Esophagus squamous epithelium (tissue), 5 donors: Measurements from ENCODE around the gene TANGO6. TPM values are rescaled to one million over a fixed set of nuclear protein-coding genes. Genes with fewer than 3 reads are reported as not detected.
A peak's percentile ranks its signal among the peaks of the same experiment; 100 is the strongest.

Experiments
- DNase-seq: peaks from one replicate; lab custom pipeline; 2025; lab: John Stamatoyannopoulos, UW
- H3K27ac ChIP-seq, 4 donors: fragments of 200-600 bp; sonication (generic); one replicate each; pipeline ENCODE4 v1.5.1; 2016 to 2019; ENCODE audit warnings: mild to moderate bottlenecking in 1 of 4
- H3K27me3 ChIP-seq, 4 donors: fragments of 200-600 bp; sonication (generic); 1 replicate in 3 of 4; 2 replicates in 1 of 4; pipeline versions ENCODE4 v1.5.1 to v1.6.0; 2017 to 2021; ENCODE audit warnings: antibody characterized with exemption in 1 of 4
- H3K36me3 ChIP-seq, 3 donors: fragments of 200-600 bp; sonication (generic); one replicate each; pipeline ENCODE4 v1.5.1; 2016 to 2019
- H3K4me1 ChIP-seq, 3 donors: fragments of 200-600 bp; sonication (generic); one replicate each; pipeline ENCODE4 v1.5.1; 2017 to 2019
- H3K4me3 ChIP-seq, 4 donors: fragments of 200-600 bp; sonication (generic); 1 replicate in 3 of 4; 2 replicates in 1 of 4; pipeline ENCODE4 v1.5.1; 2016 to 2019; ENCODE audit warnings: mild to moderate bottlenecking in 2 of 4, moderate library complexity in 1 of 4
- H3K9me3 ChIP-seq, 3 donors: fragments of 200-600 bp; sonication (generic); one replicate each; pipeline ENCODE4 v1.5.1; 2016 to 2019
- CTCF ChIP-seq, 6 experiments: fragments of 450-650 bp in 4 of 6; fragments of 200-600 bp in 2 of 6; sonication (generic) in 2 of 6; IDR thresholded peaks; one replicate each; pipeline ENCODE4 v1.5.1; 2016 to 2019; ENCODE audit warnings: antibody characterized with exemption in 6 of 6, mild to moderate bottlenecking in 4 of 6, moderate library complexity in 4 of 6
- POLR2A ChIP-seq, 4 donors: fragments of 450-650 bp; IDR thresholded peaks; one replicate each; pipeline ENCODE4 v1.6.1; 2017; ENCODE audit warnings: antibody characterized with exemption in 4 of 4, mild to moderate bottlenecking in 4 of 4, moderate library complexity in 3 of 4
- WGBS, 2 donors: methylation state at CpG; one replicate each; pipeline ENCODE4 v1.1.5; 2018; 5-methylcytosine and 5-hydroxymethylcytosine counted together
- intact Hi-C: fragments of 100-400 bp; cut with DNase I; formaldehyde crosslinking; loops from one replicate; pipeline ENCODE4 v1.15.0; 2022
- total RNA-seq, 4 donors: library from RNA; depleted of rRNA; stranded (reverse); fragments of >200 nt; gene quantifications; one replicate each; pipeline ENCODE4 v1.1.0, GENCODE V29; 2016
- donor health status: DM: yes; HTN: yes; CAD: no.

TANGO6 gene
- total RNA-seq, 4 donors from 2014 or later: 5.5 to 15.8 (median 10.1) TPM

- H3K27ac ChIP-seq: no peak overlapping the region
- peaks cover 0 to 97% (median 7%) of the 10 kb centered on the region in 3 donors for H3K36me3 ChIP-seq
- 74 to 85% methylated on average over 7 of the region's 7 CpGs for WGBS, 2 donors
- H3K4me3 ChIP-seq: no peak overlapping the region
- DNase-seq: no peak
- intact Hi-C loops: no loop called here
- H3K27me3 ChIP-seq: no peaks in the 10 kb centered on the region
- no peak for TF ChIP-seq CTCF (IDR thresholded peaks at IDR 0.05)
- no peak for TF ChIP-seq POLR2A (IDR thresholded peaks at IDR 0.05)
- no peaks in the 10 kb centered on the region for H3K4me1 ChIP-seq
- H3K9me3 ChIP-seq: no peaks in the 10 kb centered on the region
Observed at GRCh38 chr16:68873635-68874471, 30.5 kb downstream of the TANGO6 start.

DNA sequence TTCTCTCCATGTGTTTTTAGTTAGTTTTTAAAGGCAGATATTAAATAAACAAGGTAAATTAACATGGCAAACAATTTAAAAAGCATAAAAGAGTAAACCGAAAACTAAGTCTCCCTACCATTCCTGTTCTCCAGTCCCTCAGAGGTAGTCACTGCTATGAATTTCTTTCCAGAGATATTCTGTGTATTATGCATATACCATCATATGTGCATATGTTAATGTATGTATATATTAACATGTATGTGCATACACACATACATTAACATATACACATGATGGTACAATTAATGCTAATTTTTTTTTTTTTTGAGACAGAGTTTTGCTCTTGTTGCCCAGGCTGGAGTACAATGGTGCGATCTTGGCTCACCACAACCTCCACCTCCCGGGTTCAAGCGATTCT is 32.5 kb downstream of the TANGO6 start:
- no peak overlapping the region for H3K27ac ChIP-seq
- WGBS, 2 donors: 93 to 96% methylated on average over 3 to 4 of the region's 4 CpGs
- no peaks in the 10 kb centered on the region for H3K27me3 ChIP-seq
- no peak for TF ChIP-seq CTCF (IDR thresholded peaks at IDR 0.05)
- TF ChIP-seq POLR2A (IDR thresholded peaks at IDR 0.05): no peak
- intact Hi-C loops: no loop called here
- H3K9me3 ChIP-seq: no peaks in the 10 kb centered on the region
- DNase-seq: no peak
- H3K4me1 ChIP-seq: no peaks in the 10 kb centered on the region
- H3K36me3 ChIP-seq: peaks cover 0 to 99% (median 7%) of the 10 kb centered on the region in 3 donors
- H3K4me3 ChIP-seq: no peak overlapping the region

DNA sequence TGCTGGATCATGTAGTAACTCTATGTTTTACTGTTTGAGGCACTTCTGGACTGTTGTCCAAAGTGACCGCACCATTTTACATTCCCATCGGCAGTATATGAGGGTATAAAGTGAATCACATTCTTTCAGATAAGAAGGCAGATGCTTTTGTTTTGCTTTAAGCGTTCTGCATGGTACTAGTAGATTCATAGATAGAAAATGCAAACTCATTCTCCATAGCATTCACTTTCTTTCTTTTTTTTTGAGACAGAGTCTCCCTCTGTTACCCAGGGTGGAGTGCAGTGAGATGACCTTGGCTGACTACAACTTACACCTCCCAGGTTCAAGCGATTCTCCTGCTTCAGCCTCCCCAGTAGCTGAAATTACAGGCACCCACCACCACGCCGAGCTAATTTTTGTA is 40.4 kb downstream of the TANGO6 start:
- no peak for DNase-seq
- intact Hi-C loops: no loop called here
- WGBS, 2 donors: 91 to 92% methylated on average over 6 of the region's 6 CpGs

GRCh38 chr16:68884401-68884800 is 41.1 kb downstream of the TANGO6 start:
- no peaks in the 10 kb centered on the region for H3K27me3 ChIP-seq
- H3K9me3 ChIP-seq: no peaks in the 10 kb centered on the region
- 68 to 80% methylated on average over 1 of the region's 1 CpG for WGBS, 2 donors
- intact Hi-C loops: no loop called here
- H3K36me3 ChIP-seq: peaks cover 0 to 45% (median 0%) of the 10 kb centered on the region in 3 donors
- no peak for TF ChIP-seq POLR2A (IDR thresholded peaks at IDR 0.05)
- TF ChIP-seq CTCF (IDR thresholded peaks at IDR 0.05): no peak
- H3K27ac ChIP-seq: peak overlapping the region in 2 of 4 donors; percentile 31 to 54
- peaks cover 6 to 32% (median 21%) of the 10 kb centered on the region in 3 donors for H3K4me1 ChIP-seq
- no peak for DNase-seq
- no peak overlapping the region for H3K4me3 ChIP-seq

More for the DNA sequence above, 40.4 kb downstream of the TANGO6 start:
- Histone ChIP-seq H3K4me3 (no peak overlapping the region), H3K27ac (peak overlapping the region in 2 of 4 donors; percentile 21 to 54), H3K27me3 (no peaks in the 10 kb centered on the region), H3K9me3 (no peaks in the 10 kb centered on the region), H3K4me1 (peaks cover 6 to 25% (median 13%) of the 10 kb centered on the region in 3 donors), H3K36me3 (peaks cover 0 to 52% (median 0%) of the 10 kb centered on the region in 3 donors)
- TF ChIP-seq CTCF (IDR thresholded peaks at IDR 0.05): no peak
- no peak for TF ChIP-seq POLR2A (IDR thresholded peaks at IDR 0.05)
